ENCODE data around the gene SEC61B. TPM values are rescaled to one million over a fixed set of nuclear protein-coding genes. Genes with fewer than 3 reads are reported as not detected.
A peak's percentile ranks its signal among the peaks of the same experiment; 100 is the strongest.

Gene SEC61B
- total RNA-seq = 129 and 135 TPM in 2 replicates
- long read RNA-seq, transcript SEC61B-201 (4 exons, 545 nt) = major isoform, 30 of 31 reads
- long read RNA-seq, partial matches to known transcripts = 0 of 31 reads
- long read RNA-seq, other reads (novel, unspliced or antisense) = 1 of 31 reads

DNA sequence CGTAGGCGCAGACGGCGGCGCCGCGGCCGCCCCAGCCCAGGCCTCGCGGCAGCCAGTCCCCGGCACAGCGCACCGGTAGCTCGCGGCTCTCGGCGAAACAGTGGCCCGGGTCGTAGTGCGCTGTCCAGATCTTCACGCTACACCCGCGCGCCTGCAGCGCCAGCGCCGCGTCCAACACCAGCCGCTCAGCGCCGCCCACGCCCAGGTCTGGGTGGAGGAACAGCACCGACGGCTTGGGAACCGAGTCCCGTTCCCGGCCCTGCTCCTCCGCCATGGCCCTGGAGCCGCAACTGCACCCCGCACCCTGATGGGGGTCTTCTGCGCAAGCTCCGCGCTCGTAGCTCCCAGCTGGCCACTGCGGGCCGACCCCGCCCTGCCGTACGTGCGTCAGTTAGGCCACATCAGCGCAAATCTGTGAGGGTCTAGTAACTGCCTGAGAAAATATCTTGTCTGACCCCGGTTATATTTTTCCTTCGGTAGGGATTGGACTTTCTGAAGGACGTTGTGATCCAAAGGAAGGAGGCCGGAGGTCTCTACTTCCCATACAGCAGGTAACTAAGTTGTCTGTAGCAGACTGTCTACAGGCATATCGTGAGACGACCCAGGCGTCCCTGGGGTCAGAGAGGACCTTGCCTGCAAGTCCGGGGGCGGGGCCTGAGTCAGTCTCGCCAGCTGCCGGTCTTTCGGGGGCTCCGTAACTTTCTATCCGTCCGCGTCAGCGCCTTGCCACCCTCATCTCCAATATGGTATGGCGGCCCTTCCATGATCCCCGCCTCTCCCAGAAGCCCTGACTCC is at the start of gene SEC61B, which contains the start of gene ALG2:
SEC61B (plus strand) TSS at position 662 of the 795 bp plus-strand sequence; CDS start at position 744, 82 bp downstream.
ALG2 (minus strand) TSS at position 322 of the 795 bp plus-strand sequence; CDS start at position 274, 48 bp downstream.
- Mint-ChIP-seq H3K4me3 (peak within 1 kb of the TSS; percentile 98), H3K4me1 (peaks cover 39% of the 10 kb centered on the region), H3K36me3 (ENCODE audit: low read depth) (peaks cover 2% of the 10 kb centered on the region), H3K9me3 (no peaks in the 10 kb centered on the region), H3K27me3 (ENCODE audit: low read depth) (no peaks in the 10 kb centered on the region), H3K27ac (ENCODE audit: unreplicated experiment) (peak within 1 kb of the TSS; percentile 100)
- TF ChIP-seq, protein P1, sequence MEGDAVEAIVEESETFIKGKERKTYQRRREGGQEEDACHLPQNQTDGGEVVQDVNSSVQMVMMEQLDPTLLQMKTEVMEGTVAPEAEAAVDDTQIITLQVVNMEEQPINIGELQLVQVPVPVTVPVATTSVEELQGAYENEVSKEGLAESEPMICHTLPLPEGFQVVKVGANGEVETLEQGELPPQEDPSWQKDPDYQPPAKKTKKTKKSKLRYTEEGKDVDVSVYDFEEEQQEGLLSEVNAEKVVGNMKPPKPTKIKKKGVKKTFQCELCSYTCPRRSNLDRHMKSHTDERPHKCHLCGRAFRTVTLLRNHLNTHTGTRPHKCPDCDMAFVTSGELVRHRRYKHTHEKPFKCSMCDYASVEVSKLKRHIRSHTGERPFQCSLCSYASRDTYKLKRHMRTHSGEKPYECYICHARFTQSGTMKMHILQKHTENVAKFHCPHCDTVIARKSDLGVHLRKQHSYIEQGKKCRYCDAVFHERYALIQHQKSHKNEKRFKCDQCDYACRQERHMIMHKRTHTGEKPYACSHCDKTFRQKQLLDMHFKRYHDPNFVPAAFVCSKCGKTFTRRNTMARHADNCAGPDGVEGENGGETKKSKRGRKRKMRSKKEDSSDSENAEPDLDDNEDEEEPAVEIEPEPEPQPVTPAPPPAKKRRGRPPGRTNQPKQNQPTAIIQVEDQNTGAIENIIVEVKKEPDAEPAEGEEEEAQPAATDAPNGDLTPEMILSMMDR (conservative IDR thresholded peaks at IDR 0.05) = peak; percentile 17
- peak; percentile 93 for DNase-seq (ENCODE audit: low read depth, low spot score)

DNA sequence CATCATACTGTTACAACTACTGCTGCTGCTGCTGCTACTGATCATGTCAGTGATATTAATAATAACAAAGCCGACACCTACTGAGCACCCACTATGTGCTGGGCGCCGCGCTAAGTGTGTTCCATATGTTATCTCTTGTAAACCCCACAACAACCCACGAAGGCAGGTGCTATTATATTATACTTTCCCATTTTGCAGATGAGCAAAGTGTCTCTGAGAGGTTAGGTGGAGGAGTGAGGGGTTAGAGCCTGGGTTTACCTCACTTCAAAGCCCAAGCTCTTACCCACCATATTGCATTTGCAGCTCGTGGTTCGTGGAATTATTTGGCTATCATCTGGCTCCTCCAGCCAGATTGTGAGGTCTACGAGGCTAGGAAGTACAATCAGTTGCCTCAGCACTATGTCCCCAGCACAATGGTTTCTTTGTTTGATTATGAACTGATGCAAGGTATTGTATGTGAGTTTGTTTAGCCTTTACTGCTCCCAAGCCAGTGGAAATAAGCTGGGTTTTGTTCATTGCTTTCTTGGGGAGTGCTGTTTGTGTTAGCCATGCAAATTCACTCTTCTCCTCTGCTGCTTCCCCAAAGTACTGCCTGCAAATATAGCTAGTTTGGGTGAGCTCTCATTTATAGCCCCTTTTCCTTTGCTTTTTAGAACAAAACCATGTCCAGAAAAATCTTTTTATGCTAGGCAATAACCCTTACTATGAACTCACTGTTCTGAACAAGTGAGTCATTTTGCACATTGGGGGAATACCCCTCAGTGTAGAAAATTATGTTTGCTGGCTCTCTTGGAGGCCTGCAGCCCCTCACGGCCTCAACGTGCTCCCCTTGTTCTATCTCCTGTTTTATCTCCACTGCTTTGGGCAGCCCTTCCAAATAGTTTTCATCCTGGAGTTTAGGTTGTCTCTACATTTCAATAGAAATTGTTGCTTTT is 48.2 kb upstream of the SEC61B start:
- Mint-ChIP-seq H3K36me3 (ENCODE audit: low read depth) (no peaks in the 10 kb centered on the region), H3K27me3 (ENCODE audit: low read depth) (peaks cover 79% of the 10 kb centered on the region), H3K4me1 (peaks cover 63% of the 10 kb centered on the region), H3K4me3 (peak overlapping the region; percentile 35), H3K9me3 (no peaks in the 10 kb centered on the region), H3K27ac (ENCODE audit: unreplicated experiment) (peak overlapping the region; percentile 21)
- DNase-seq (ENCODE audit: low read depth, low spot score) = no peak
- TF ChIP-seq, protein P1 (conservative IDR thresholded peaks at IDR 0.05) = no peak

DNA sequence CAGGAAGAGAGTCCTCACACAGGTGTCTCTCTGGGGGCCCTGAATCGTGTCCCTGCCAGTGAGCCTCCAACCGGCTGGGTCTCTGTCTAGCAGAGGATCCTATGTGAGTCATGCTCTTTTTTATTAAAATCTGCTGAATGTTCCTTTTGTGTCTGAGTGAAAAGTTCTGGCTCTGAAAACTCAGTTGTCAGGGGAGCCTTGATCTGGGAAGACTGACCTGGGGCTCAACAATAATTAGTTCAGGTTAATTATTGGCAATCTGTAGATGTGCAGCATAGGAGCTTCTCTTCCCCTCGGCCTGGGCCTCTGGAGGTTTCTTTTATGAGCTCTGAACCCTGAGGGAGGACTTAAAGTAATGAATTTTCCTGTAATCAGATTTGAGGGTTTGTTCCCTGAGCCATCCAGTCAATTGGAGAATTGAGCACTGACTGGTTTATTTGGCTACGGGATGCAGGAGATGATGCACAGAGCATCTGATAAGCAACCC is 45.5 kb upstream of the SEC61B start:
- Mint-ChIP-seq H3K9me3 (no peaks in the 10 kb centered on the region), H3K27ac (ENCODE audit: unreplicated experiment) (no peak overlapping the region), H3K4me1 (peaks cover 39% of the 10 kb centered on the region), H3K36me3 (ENCODE audit: low read depth) (no peaks in the 10 kb centered on the region), H3K4me3 (no peak overlapping the region), H3K27me3 (ENCODE audit: low read depth) (peaks cover 84% of the 10 kb centered on the region)
- TF ChIP-seq, protein P1 (conservative IDR thresholded peaks at IDR 0.05) = no peak
- DNase-seq (ENCODE audit: low read depth, low spot score) = no peak

DNA sequence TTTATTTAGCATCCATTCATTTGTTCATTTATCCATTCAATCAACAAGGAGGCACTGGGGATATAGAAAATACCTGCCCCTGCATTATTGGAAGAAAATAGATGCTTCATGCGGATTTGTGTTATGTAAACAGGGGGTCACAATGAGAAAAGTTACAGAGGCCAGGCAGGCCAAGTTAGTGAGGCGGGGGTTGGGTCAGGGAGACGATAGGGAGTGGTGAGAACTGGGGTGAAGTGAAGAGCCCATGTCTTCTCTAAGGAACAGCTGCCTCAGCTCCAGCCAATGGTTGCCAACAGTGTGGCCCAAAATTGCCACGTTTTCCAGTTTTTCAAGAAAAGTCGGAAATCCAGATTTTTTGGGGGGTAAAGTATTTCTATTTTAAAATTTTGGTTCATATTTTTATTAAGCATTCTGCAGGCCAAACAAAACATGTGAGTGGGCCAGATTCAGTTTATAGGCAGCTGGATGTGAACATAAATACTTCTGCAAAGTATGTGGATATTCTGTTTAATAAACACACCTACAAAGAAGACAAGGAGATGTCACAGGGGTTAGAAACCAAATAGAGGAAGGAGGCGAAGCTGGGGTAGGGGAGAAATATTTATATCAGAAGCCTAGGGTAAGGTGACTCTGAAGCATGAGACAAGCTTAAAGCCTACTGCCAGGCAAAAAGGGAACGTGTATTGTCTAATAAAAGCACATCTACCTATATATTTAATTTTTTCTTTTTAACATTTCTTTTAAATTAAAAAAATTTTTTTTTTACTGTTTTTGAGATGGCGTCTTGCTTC is 44.3 kb upstream of the SEC61B start:
- Mint-ChIP-seq H3K4me3 (no peak overlapping the region), H3K4me1 (peaks cover 27% of the 10 kb centered on the region)

More for the DNA sequence above, 44.3 kb upstream of the SEC61B start:
- H3K27ac Mint-ChIP-seq (ENCODE audit: unreplicated experiment) = no peak overlapping the region
- H3K36me3 Mint-ChIP-seq (ENCODE audit: low read depth) = no peaks in the 10 kb centered on the region
- H3K9me3 Mint-ChIP-seq = no peaks in the 10 kb centered on the region
- peaks cover 84% of the 10 kb centered on the region for H3K27me3 Mint-ChIP-seq (ENCODE audit: low read depth)
- TF ChIP-seq, protein P1 (conservative IDR thresholded peaks at IDR 0.05) = no peak
- DNase-seq (ENCODE audit: low read depth, low spot score) = no peak
